Peyer's patch (tissue), 4 donors: Measurements from ENCODE around the gene TEX51.

Experiments
- CTCF ChIP-seq, 6 experiments: fragments of 450-650 bp in 4 of 6; fragments of 200-600 bp in 2 of 6; sonication (generic) in 1 of 6; IDR thresholded peaks; one replicate each; pipeline ENCODE4 v1.5.1; 2017 to 2019; ENCODE audit warnings: antibody characterized with exemption in 6 of 6, mild to moderate bottlenecking in 3 of 6, moderate library complexity in 1 of 6
- POLR2A ChIP-seq, 2 donors: fragments of 450-650 bp; IDR thresholded peaks; one replicate each; pipeline ENCODE4 v1.5.1; 2017; ENCODE audit warnings: antibody characterized with exemption in 2 of 2, mild to moderate bottlenecking in 2 of 2, moderate library complexity in 2 of 2

- no peak for TF ChIP-seq POLR2A (IDR thresholded peaks at IDR 0.05)
- peak in 5 of 6 experiments; percentile 23 to 67 (median 51) for TF ChIP-seq CTCF (IDR thresholded peaks at IDR 0.05)
These were observed 12.3 kb upstream of the TEX51 start for GRCh38 chr2:126886211-126886915.
